HepG2 (cell line): ENCODE results near the gene SP7. TPM values are rescaled to one million over a fixed set of nuclear protein-coding genes. Genes with fewer than 3 reads are reported as not detected.
A peak's percentile ranks its signal among the peaks of the same experiment; 100 is the strongest.

Experiments
- GABPA ChIP-seq, 2 experiments: IDR thresholded peaks; 2 replicates each; pipeline ENCODE4 v1.6.1; 2011 to 2016; ENCODE audit warnings: low read depth in 2 of 2, low read length in 1 of 2, missing biosample characterization in 1 of 2, missing genetic modification characterization in 1 of 2
- MBD4 ChIP-seq: IDR thresholded peaks from 2 replicates; pipeline ENCODE4 v1.6.1; 2012; ENCODE audit warnings: low read length, inconsistent platforms, borderline replicate concordance
- NFKBIZ ChIP-seq: IDR thresholded peaks from 2 replicates; pipeline ENCODE4 v1.6.1; 2018; ENCODE audit warnings: missing genetic modification reagents, missing compliant biosample characterization
- POLR2A ChIP-seq, 2 experiments: IDR thresholded peaks; 2 replicates each; pipeline ENCODE4 v1.6.1; 2011; ENCODE audit warnings: low read depth in 2 of 2, low read length in 2 of 2, mild to moderate bottlenecking in 1 of 2, moderate library complexity in 1 of 2; ENCODE audit not compliant: insufficient read depth in 1 of 2
- ZBTB20 ChIP-seq: sonication (generic); formaldehyde crosslinking; IDR thresholded peaks from 2 replicates; pipeline ENCODE4 v1.8.1; 2023; ENCODE audit warnings: missing genetic modification reagents, low read depth, mild to moderate bottlenecking, borderline replicate concordance
- ZIK1 ChIP-seq: sonication (generic); formaldehyde crosslinking; IDR thresholded peaks from 2 replicates; pipeline ENCODE4 v1.5.0; 2020; ENCODE audit warnings: mild to moderate bottlenecking, low read depth, missing genetic modification reagents, borderline replicate concordance
- ZNF746 ChIP-seq: sonication (generic); formaldehyde crosslinking; IDR thresholded peaks from 2 replicates; pipeline ENCODE4 v1.8.0; 2022; ENCODE audit warnings: mild to moderate bottlenecking, missing genetic modification reagents
- polyA plus RNA-seq, 8 experiments: library from polyadenylated mRNA; depleted of rRNA in 3 of 8; stranded (reverse) in 7 of 8; unstranded in 1 of 8; fragments of >200 nt; fragmentation: Illumina TruSeq in 4 of 8; extraction: Trizol in 4 of 8; gene quantifications; 2 replicates each; pipeline versions ENCODE4 v1.2.1 to v1.2.3, GENCODE V29; 2011 to 2016; ENCODE audit warnings: low read depth in 4 of 8, missing spikeins in 1 of 8, mixed read lengths in 1 of 8; ENCODE audit not compliant: insufficient read depth in 1 of 8
- total RNA-seq, 5 experiments: library from RNA; depleted of rRNA; stranded (reverse); fragments of >200 nt; fragmentation: Illumina TruSeq; extraction: Trizol; gene quantifications; 2 replicates each; pipeline ENCODE4 v1.2.3, GENCODE V29; 2016; ENCODE audit warnings: low read depth in 1 of 5
- TF ChIP-seq, protein P1 (sequence below): sonication (generic); formaldehyde crosslinking; IDR thresholded peaks from 2 replicates; pipeline ENCODE4 v1.5.0; 2020; ENCODE audit warnings: mild to moderate bottlenecking, missing genetic modification reagents
- TF ChIP-seq, protein P2 (sequence below): sonication (generic); formaldehyde crosslinking; IDR thresholded peaks from 2 replicates; pipeline ENCODE4 v1.4.0; 2020; ENCODE audit warnings: mild to moderate bottlenecking, low read depth, missing genetic modification reagents
- TF ChIP-seq, protein P3 (sequence below), 2 experiments: fragments of 450-650 bp in 1 of 2; sonication (generic) in 1 of 2; formaldehyde crosslinking in 1 of 2; IDR thresholded peaks; 2 replicates each; pipeline versions ENCODE4 v1.6.1 to v1.8.0; 2016 to 2022; ENCODE audit warnings: antibody characterized with exemption in 1 of 2, mild to moderate bottlenecking in 1 of 2, missing genetic modification reagents in 1 of 2
- TF ChIP-seq, protein P4 (sequence below): sonication (generic); formaldehyde crosslinking; IDR thresholded peaks from 2 replicates; pipeline ENCODE4 v1.5.1; 2020; ENCODE audit warnings: missing genetic modification reagents, mild to moderate bottlenecking, borderline replicate concordance

Gene SP7
- total and polyA plus RNA-seq, 2 of the 13 experiments (the other 11 are each of a cell fraction or from before 2014, with no cell fraction given): not detected

DNA sequence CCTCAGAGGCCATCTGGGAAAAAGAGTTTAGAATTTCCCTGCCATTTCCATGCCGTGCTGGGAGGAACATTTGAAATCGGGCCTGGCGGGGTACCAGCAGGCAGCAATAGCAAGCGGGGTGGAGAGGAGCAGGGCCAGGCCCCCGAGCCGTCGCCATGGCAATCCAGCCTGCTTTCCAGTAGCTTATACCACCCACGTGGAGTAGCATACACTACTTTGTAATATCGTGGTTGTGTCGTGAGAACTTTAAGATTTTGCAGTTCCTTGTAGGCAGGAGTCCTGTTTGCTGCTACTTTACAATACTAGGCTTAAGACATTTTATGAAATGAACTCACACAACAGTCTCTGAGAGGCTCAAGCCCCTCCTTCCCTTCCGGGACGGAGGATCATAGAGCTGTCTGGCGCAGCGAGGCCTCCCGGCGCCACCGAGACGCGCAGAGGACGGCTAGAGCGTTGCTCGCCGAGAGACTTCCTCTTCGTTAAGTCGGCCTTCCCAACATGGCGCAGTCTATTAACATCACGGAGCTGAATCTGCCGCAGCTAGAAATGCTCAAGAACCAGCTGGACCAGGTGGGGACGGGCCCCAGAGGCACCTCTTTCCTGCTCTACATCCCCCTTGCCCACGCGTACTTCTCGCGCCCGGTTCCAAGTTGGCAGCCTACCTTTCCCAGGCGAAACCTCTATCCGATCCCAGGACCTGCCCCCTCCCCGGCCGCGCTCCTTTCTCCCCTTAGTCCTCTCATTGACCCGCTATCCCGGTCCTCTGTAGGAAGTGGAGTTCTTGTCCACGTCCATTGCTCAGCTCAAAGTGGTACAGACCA is 40.9 kb downstream of the SP7 start, which contains the start of gene PFDN5 (continued):
- TF ChIP-seq ZNF746 (CRISPR knock-in tag): no peak
- TF ChIP-seq, protein P1, sequence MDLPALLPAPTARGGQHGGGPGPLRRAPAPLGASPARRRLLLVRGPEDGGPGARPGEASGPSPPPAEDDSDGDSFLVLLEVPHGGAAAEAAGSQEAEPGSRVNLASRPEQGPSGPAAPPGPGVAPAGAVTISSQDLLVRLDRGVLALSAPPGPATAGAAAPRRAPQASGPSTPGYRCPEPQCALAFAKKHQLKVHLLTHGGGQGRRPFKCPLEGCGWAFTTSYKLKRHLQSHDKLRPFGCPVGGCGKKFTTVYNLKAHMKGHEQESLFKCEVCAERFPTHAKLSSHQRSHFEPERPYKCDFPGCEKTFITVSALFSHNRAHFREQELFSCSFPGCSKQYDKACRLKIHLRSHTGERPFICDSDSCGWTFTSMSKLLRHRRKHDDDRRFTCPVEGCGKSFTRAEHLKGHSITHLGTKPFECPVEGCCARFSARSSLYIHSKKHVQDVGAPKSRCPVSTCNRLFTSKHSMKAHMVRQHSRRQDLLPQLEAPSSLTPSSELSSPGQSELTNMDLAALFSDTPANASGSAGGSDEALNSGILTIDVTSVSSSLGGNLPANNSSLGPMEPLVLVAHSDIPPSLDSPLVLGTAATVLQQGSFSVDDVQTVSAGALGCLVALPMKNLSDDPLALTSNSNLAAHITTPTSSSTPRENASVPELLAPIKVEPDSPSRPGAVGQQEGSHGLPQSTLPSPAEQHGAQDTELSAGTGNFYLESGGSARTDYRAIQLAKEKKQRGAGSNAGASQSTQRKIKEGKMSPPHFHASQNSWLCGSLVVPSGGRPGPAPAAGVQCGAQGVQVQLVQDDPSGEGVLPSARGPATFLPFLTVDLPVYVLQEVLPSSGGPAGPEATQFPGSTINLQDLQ: 0 out of 2 replicates have a peak, but pooled peaks have one; percentile 29
- TF ChIP-seq ZBTB20: no peak
- peak; percentile 84 to 88 for TF ChIP-seq POLR2A (IDR thresholded peaks at IDR 0.05; ENCODE audit: insufficient read depth in 1 of 2, low read depth in 2 of 2, low read length in 2 of 2)
- TF ChIP-seq, protein P2, sequence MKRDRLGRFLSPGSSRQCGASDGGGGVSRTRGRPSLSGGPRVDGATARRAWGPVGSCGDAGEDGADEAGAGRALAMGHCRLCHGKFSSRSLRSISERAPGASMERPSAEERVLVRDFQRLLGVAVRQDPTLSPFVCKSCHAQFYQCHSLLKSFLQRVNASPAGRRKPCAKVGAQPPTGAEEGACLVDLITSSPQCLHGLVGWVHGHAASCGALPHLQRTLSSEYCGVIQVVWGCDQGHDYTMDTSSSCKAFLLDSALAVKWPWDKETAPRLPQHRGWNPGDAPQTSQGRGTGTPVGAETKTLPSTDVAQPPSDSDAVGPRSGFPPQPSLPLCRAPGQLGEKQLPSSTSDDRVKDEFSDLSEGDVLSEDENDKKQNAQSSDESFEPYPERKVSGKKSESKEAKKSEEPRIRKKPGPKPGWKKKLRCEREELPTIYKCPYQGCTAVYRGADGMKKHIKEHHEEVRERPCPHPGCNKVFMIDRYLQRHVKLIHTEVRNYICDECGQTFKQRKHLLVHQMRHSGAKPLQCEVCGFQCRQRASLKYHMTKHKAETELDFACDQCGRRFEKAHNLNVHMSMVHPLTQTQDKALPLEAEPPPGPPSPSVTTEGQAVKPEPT (CRISPR knock-in tag): 0 out of 2 replicates have a peak, but pooled peaks have one; percentile 29
- 0 out of 2 replicates have a peak, but pooled peaks have one; percentile 63 for TF ChIP-seq ZIK1 (CRISPR knock-in tag)
- TF ChIP-seq MBD4: no peak
- peak; percentile 77 for TF ChIP-seq GABPA (IDR thresholded peaks at IDR 0.05; ENCODE audit: low read depth, low read length)
- TF ChIP-seq GABPA (CRISPR knock-in tag; IDR thresholded peaks at IDR 0.05; ENCODE audit: low read depth): peak; percentile 94
- TF ChIP-seq NFKBIZ (CRISPR knock-in tag): peak; percentile 48; the same call in 1 of the 2 replicates
- TF ChIP-seq, protein P3, sequence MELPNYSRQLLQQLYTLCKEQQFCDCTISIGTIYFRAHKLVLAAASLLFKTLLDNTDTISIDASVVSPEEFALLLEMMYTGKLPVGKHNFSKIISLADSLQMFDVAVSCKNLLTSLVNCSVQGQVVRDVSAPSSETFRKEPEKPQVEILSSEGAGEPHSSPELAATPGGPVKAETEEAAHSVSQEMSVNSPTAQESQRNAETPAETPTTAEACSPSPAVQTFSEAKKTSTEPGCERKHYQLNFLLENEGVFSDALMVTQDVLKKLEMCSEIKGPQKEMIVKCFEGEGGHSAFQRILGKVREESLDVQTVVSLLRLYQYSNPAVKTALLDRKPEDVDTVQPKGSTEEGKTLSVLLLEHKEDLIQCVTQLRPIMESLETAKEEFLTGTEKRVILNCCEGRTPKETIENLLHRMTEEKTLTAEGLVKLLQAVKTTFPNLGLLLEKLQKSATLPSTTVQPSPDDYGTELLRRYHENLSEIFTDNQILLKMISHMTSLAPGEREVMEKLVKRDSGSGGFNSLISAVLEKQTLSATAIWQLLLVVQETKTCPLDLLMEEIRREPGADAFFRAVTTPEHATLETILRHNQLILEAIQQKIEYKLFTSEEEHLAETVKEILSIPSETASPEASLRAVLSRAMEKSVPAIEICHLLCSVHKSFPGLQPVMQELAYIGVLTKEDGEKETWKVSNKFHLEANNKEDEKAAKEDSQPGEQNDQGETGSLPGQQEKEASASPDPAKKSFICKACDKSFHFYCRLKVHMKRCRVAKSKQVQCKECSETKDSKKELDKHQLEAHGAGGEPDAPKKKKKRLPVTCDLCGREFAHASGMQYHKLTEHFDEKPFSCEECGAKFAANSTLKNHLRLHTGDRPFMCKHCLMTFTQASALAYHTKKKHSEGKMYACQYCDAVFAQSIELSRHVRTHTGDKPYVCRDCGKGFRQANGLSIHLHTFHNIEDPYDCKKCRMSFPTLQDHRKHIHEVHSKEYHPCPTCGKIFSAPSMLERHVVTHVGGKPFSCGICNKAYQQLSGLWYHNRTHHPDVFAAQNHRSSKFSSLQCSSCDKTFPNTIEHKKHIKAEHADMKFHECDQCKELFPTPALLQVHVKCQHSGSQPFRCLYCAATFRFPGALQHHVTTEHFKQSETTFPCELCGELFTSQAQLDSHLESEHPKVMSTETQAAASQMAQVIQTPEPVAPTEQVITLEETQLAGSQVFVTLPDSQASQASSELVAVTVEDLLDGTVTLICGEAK (IDR thresholded peaks at IDR 0.05): no peak
- TF ChIP-seq, protein P3 (CRISPR knock-in tag; IDR thresholded peaks at IDR 0.05): peak; percentile 47; the same call in 1 of the 2 replicates
- TF ChIP-seq, protein P4, sequence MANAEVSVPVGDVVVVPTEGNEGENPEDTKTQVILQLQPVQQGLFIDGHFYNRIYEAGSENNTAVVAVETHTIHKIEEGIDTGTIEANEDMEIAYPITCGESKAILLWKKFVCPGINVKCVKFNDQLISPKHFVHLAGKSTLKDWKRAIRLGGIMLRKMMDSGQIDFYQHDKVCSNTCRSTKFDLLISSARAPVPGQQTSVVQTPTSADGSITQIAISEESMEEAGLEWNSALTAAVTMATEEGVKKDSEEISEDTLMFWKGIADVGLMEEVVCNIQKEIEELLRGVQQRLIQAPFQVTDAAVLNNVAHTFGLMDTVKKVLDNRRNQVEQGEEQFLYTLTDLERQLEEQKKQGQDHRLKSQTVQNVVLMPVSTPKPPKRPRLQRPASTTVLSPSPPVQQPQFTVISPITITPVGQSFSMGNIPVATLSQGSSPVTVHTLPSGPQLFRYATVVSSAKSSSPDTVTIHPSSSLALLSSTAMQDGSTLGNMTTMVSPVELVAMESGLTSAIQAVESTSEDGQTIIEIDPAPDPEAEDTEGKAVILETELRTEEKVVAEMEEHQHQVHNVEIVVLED (CRISPR knock-in tag): peak; percentile 53; the same call in 1 of the 2 replicates
